ENCODE measurements around the gene CPNE7. TPM values are rescaled to one million over a fixed set of nuclear protein-coding genes. Genes with fewer than 3 reads are reported as not detected.

Gene CPNE7
- total and polyA plus RNA-seq, 2 of the 13 experiments (the other 11 are each of a cell fraction or from before 2014, with no cell fraction given), result 0.59 TPM; not detected in 1

GRCh38 chr16:89563639-89564392 is 11.7 kb upstream of the CPNE7 start (continued):
- TF ChIP-seq MED1 (CRISPR knock-in tag; IDR thresholded peaks at IDR 0.05) (0 out of 2 replicates have a peak, but pooled peaks have one; percentile 10), FOXP4 (CRISPR knock-in tag; IDR thresholded peaks at IDR 0.05) (no peak), ZNF234 (CRISPR knock-in tag; conservative IDR thresholded peaks at IDR 0.05) (no peak), SKIL (CRISPR knock-in tag; IDR thresholded peaks at IDR 0.05; ENCODE audit: borderline replicate concordance) (no peak), SMYD3 (CRISPR knock-in tag; IDR thresholded peaks at IDR 0.05) (no peak), CTCF (CRISPR knock-in tag; IDR thresholded peaks at IDR 0.05) (no peak), CENPT (CRISPR knock-in tag; IDR thresholded peaks at IDR 0.05; ENCODE audit: low read depth) (0 out of 2 replicates have a peak, but pooled peaks have one; percentile 29), IKZF1 (IDR thresholded peaks at IDR 0.05) (no peak), ELF1 (CRISPR knock-in tag; IDR thresholded peaks at IDR 0.05) (0 out of 2 replicates have a peak, but pooled peaks have one; percentile 19), ZKSCAN5 (CRISPR knock-in tag; IDR thresholded peaks at IDR 0.05) (no peak), ZNF562 (CRISPR knock-in tag; IDR thresholded peaks at IDR 0.05; ENCODE audit: borderline replicate concordance) (no peak), RBFOX2 (IDR thresholded peaks at IDR 0.05; ENCODE audit: low read depth, low read length) (peak; percentile 70; the same call in 1 of the 2 replicates), ZNF646 (CRISPR knock-in tag; IDR thresholded peaks at IDR 0.05) (no peak), MAFG (CRISPR knock-in tag; IDR thresholded peaks at IDR 0.05) (no peak), ARNTL (CRISPR knock-in tag; IDR thresholded peaks at IDR 0.05) (no peak)

All from HepG2 (cell line).